GM20431 (cell line): ENCODE measurements around the gene SPDYE5.
"Not testable (repeated sequence)": the region's sequence is repeated elsewhere in the genome, so short reads cannot be mapped to it uniquely, and the experiment has no call there.

Source experiments
- in situ Hi-C: fragments of 300-500 bp; cut with MseI, MboI; formaldehyde crosslinking; loops from one replicate; pipeline ENCODE4 v1.15.0; 2020; ENCODE audit warnings: low sequenced_read_pairs; ENCODE audit not compliant: unreplicated experiment

The SPDYE5 gene

GRCh38 chr7:75492020-75492419, at the start of gene SPDYE5:
Gene SPDYE5 (plus strand): TSS chr7:75492320. CDS start chr7:75494048, 1,728 bp downstream.
- in situ Hi-C loops = not testable (repeated sequence)

GRCh38 chr7:75442465-75443111, 49.5 kb upstream of the SPDYE5 start:
- in situ Hi-C loops = not testable (repeated sequence)

GRCh38 chr7:75449946-75450345, 42.2 kb upstream of the SPDYE5 start:
- in situ Hi-C loops = not testable (repeated sequence)

- in situ Hi-C loops = not testable (repeated sequence)
These were observed 39.6 kb upstream of the SPDYE5 start for GRCh38 chr7:75452494-75452955.

GRCh38 chr7:75456403-75456802, 35.7 kb upstream of the SPDYE5 start:
- in situ Hi-C loops = not testable (repeated sequence)

GRCh38 chr7:75458034-75458433, 34.1 kb upstream of the SPDYE5 start:
- in situ Hi-C loops = not testable (repeated sequence)

GRCh38 chr7:75460541-75460940, 31.6 kb upstream of the SPDYE5 start:
- in situ Hi-C loops = not testable (repeated sequence)

- in situ Hi-C loops = not testable (repeated sequence)
These were observed 22.0 kb upstream of the SPDYE5 start for GRCh38 chr7:75470166-75470565.

- in situ Hi-C loops = not testable (repeated sequence)
These were observed 14.7 kb upstream of the SPDYE5 start for GRCh38 chr7:75477457-75477856.

- in situ Hi-C loops = not testable (repeated sequence)
These were observed 11.8 kb upstream of the SPDYE5 start for GRCh38 chr7:75480313-75480712.

- in situ Hi-C loops = not testable (repeated sequence)
These were observed 6.7 kb upstream of the SPDYE5 start for GRCh38 chr7:75485355-75485978.

- in situ Hi-C loops = not testable (repeated sequence)
These were observed 6.0 kb upstream of the SPDYE5 start, which contains the start of gene POM121C for GRCh38 chr7:75485979-75486643. Gene POM121C (minus strand): TSS chr7:75486299. CDS start chr7:75441496, 44,803 bp downstream.

GRCh38 chr7:75509033-75509432, 16.9 kb downstream of the SPDYE5 start:
- in situ Hi-C loops = not testable (repeated sequence)

- in situ Hi-C loops = not testable (repeated sequence)
These were observed 26.7 kb downstream of the SPDYE5 start for GRCh38 chr7:75518842-75519241.

GRCh38 chr7:75521727-75522126, 29.6 kb downstream of the SPDYE5 start:
- in situ Hi-C loops = not testable (repeated sequence)

- in situ Hi-C loops = not testable (repeated sequence)
These were observed 35.2 kb downstream of the SPDYE5 start for GRCh38 chr7:75527224-75527722.

GRCh38 chr7:75531359-75531821, 39.3 kb downstream of the SPDYE5 start:
- in situ Hi-C loops = no loop called here

GRCh38 chr7:75532639-75533038, 40.5 kb downstream of the SPDYE5 start:
- in situ Hi-C loops = no loop called here

- in situ Hi-C loops = no loop called here
These were observed 41.8 kb downstream of the SPDYE5 start for GRCh38 chr7:75533926-75534325.

- in situ Hi-C loops = no loop called here
These were observed 42.7 kb downstream of the SPDYE5 start for GRCh38 chr7:75534727-75535307.
